ENCODE data around the gene TEX28.

DNA sequence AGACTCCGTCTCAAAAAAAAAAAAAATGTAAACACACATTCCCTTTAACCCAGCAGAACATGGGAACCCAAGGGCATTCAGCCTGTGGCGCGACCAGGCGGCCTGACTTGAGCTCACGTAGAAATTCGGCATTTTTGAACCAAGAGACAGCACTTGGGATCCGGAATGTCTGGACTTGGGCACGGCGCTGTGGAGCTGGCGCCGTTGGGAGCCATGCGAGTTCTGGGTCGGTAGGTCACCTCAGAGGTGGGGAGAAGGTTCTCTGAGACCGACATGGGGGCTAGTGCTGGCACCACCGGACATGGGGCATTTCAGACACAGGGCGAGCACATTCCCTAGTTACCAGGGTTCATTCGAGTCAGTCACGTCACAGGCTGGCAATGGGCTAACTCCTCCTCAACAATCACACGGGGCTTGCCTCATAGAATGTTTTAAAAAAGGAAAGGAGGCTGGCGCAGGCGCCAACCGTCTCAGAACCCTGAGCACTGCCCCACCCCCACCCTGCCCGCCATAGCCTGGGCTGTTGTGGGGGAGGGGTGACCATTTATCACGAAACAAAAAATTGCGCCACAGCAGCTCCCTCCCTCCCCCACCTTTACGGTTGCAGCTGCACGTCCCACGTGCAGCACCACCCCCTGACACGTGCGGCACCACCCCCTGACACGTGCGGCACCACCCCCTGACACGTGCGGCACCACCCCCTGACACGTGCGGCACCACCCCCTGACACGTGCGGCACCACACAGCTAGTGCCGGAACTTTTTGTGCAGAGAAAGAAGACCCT lies at the start of gene TEX28:
- TF ChIP-seq, protein P1, sequence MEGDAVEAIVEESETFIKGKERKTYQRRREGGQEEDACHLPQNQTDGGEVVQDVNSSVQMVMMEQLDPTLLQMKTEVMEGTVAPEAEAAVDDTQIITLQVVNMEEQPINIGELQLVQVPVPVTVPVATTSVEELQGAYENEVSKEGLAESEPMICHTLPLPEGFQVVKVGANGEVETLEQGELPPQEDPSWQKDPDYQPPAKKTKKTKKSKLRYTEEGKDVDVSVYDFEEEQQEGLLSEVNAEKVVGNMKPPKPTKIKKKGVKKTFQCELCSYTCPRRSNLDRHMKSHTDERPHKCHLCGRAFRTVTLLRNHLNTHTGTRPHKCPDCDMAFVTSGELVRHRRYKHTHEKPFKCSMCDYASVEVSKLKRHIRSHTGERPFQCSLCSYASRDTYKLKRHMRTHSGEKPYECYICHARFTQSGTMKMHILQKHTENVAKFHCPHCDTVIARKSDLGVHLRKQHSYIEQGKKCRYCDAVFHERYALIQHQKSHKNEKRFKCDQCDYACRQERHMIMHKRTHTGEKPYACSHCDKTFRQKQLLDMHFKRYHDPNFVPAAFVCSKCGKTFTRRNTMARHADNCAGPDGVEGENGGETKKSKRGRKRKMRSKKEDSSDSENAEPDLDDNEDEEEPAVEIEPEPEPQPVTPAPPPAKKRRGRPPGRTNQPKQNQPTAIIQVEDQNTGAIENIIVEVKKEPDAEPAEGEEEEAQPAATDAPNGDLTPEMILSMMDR (IDR thresholded peaks at IDR 0.05; ENCODE audit: low read depth, low read length, poor library complexity, severe bottlenecking) = no peak
- TF ChIP-seq EZH2phosphoT487 (IDR thresholded peaks at IDR 0.05; ENCODE audit: borderline replicate concordance, low read length) = no peak
